ENCODE data around the gene ARGFX.
"Not testable (repeated sequence)": the region's sequence is repeated elsewhere in the genome, so short reads cannot be mapped to it uniquely, and the experiment has no call there.

ARGFX gene

GRCh38 chr3:121566773-121567172, 976 bp upstream of the ARGFX start:
- DNase-seq (ENCODE audit: low read depth): no peak
- TF ChIP-seq CTCF (IDR thresholded peaks at IDR 0.05; ENCODE audit: low read depth, low read length, missing control alignments): no peak
- no peak overlapping the region for H3K4me3 ChIP-seq (ENCODE audit: low read depth, low read length)

- no peak for DNase-seq (ENCODE audit: low read depth)
- no peak overlapping the region for H3K4me3 ChIP-seq (ENCODE audit: low read depth, low read length)
- no peak for TF ChIP-seq CTCF (IDR thresholded peaks at IDR 0.05; ENCODE audit: low read depth, low read length, missing control alignments)
Measured at GRCh38 chr3:121574449-121574848, 6.7 kb downstream of the ARGFX start.

GRCh38 chr3:121581691-121582090, 13.9 kb downstream of the ARGFX start:
- no peak for DNase-seq (ENCODE audit: low read depth)
- TF ChIP-seq CTCF (IDR thresholded peaks at IDR 0.05; ENCODE audit: low read depth, low read length, missing control alignments): no peak
- H3K4me3 ChIP-seq (ENCODE audit: low read depth, low read length): no peak overlapping the region

- TF ChIP-seq CTCF (IDR thresholded peaks at IDR 0.05; ENCODE audit: low read depth, low read length, missing control alignments): no peak
- DNase-seq (ENCODE audit: low read depth): no peak
- no peak overlapping the region for H3K4me3 ChIP-seq (ENCODE audit: low read depth, low read length)
Measured at GRCh38 chr3:121584418-121584817, 16.7 kb downstream of the ARGFX start.

GRCh38 chr3:121592856-121593702, 25.3 kb downstream of the ARGFX start, which contains the start of gene FBXO40:
Gene FBXO40 (plus strand): TSS chr3:121593379. CDS start chr3:121620576, 27,197 bp downstream.
- TF ChIP-seq CTCF (IDR thresholded peaks at IDR 0.05; ENCODE audit: low read depth, low read length, missing control alignments): no peak
- DNase-seq (ENCODE audit: low read depth): peak; percentile 66
- peak within 1 kb of the TSS; percentile 3; the same call in 1 of the 2 replicates for H3K4me3 ChIP-seq (ENCODE audit: low read depth, low read length)

- not testable (repeated sequence) for H3K4me3 ChIP-seq (ENCODE audit: low read depth, low read length); DNase-seq (ENCODE audit: low read depth)
Measured at GRCh38 chr3:121593806-121594205, 26.1 kb downstream of the ARGFX start.

- DNase-seq (ENCODE audit: low read depth): no peak
- H3K4me3 ChIP-seq (ENCODE audit: low read depth, low read length): no peak overlapping the region
- TF ChIP-seq CTCF (IDR thresholded peaks at IDR 0.05; ENCODE audit: low read depth, low read length, missing control alignments): no peak
Measured at GRCh38 chr3:121594850-121595249, 27.1 kb downstream of the ARGFX start.

Measured in GM12864 (cell line).